Measurements from ENCODE around the gene HEY2. TPM values are rescaled to one million over a fixed set of nuclear protein-coding genes. Genes with fewer than 3 reads are reported as not detected.

The HEY2 gene
- total RNA-seq, 6 experiments from 2014 or later: not detected

- no peaks in the 10 kb centered on the region for H3K36me3 Mint-ChIP-seq (ENCODE audit: low read depth)
- H3K27ac Mint-ChIP-seq: no peak overlapping the region
- TF ChIP-seq CTCF (IDR thresholded peaks at IDR 0.05): no peak
- no peak overlapping the region for H3K4me3 Mint-ChIP-seq
- peaks cover 43% of the 10 kb centered on the region for H3K4me1 Mint-ChIP-seq (ENCODE audit: low read depth)
- DNase-seq: no peak
- no peaks in the 10 kb centered on the region; the same call in 1 of the 2 replicates for H3K27me3 Mint-ChIP-seq (ENCODE audit: insufficient read depth)
- no peaks in the 10 kb centered on the region for H3K9me3 Mint-ChIP-seq
Observed at GRCh38 chr6:125808591-125808990, 59.2 kb downstream of the HEY2 start.

- Mint-ChIP-seq H3K9me3 (no peaks in the 10 kb centered on the region), H3K4me3 (no peak overlapping the region), H3K27me3 (ENCODE audit: insufficient read depth) (no peaks in the 10 kb centered on the region; the same call in 1 of the 2 replicates), H3K4me1 (ENCODE audit: low read depth) (peaks cover 41% of the 10 kb centered on the region), H3K27ac (no peak overlapping the region), H3K36me3 (ENCODE audit: low read depth) (no peaks in the 10 kb centered on the region)
- DNase-seq: no peak
- no peak for TF ChIP-seq CTCF (IDR thresholded peaks at IDR 0.05)
Observed at GRCh38 chr6:125809570-125810170, 60.2 kb downstream of the HEY2 start.

- H3K4me1 Mint-ChIP-seq (ENCODE audit: low read depth): peaks cover 48% of the 10 kb centered on the region
- H3K27ac Mint-ChIP-seq: no peak overlapping the region
- no peaks in the 10 kb centered on the region for H3K9me3 Mint-ChIP-seq
- no peak for TF ChIP-seq CTCF (IDR thresholded peaks at IDR 0.05)
- H3K4me3 Mint-ChIP-seq: no peak overlapping the region
- H3K27me3 Mint-ChIP-seq (ENCODE audit: insufficient read depth): no peaks in the 10 kb centered on the region; the same call in 1 of the 2 replicates
- H3K36me3 Mint-ChIP-seq (ENCODE audit: low read depth): 0 out of 2 replicates have a peak, but pooled peaks cover 4% of the 10 kb centered on the region
- DNase-seq: no peak
Observed at GRCh38 chr6:125810445-125810844, 61.0 kb downstream of the HEY2 start.

Other genes starting within 250 kb of the HEY2 start
- gene NCOA7, start 41.3 kb downstream of the HEY2 start, total RNA-seq (2021; fragmentation: NEBNext Ultra II Directional; extraction: Animal tissue kit (Norgen Biotek cat#: 25700)): 10 to 100 TPM; 27.1 to 29.3 (median 28.6) TPM
- 10 to 100 TPM; 11.0 to 14.4 (median 12.3) TPM for gene HINT3, start 207.1 kb downstream of the HEY2 start, total RNA-seq (2021; fragmentation: NEBNext Ultra II Directional; extraction: Animal tissue kit (Norgen Biotek cat#: 25700))
- gene TRMT11, start 236.9 kb downstream of the HEY2 start, total RNA-seq (2021; fragmentation: NEBNext Ultra II Directional; extraction: Animal tissue kit (Norgen Biotek cat#: 25700)): 10 to 100 TPM; 12.8 to 20.7 (median 15.2) TPM